LNCaP clone FGC (cell line): ENCODE data around the gene SCAF8.

Experiments
- DNase-seq: peaks from one replicate; pipeline ENCODE4 v3.0.0-alpha.2; 2011; ENCODE audit warnings: low read depth
- H3K4me3 ChIP-seq: 2 replicates; pipeline ENCODE4 v1.5.1; 2011; ENCODE audit warnings: mild to moderate bottlenecking, low read depth, low read length, control low read depth
- CTCF ChIP-seq: IDR thresholded peaks from 2 replicates; pipeline ENCODE4 v1.5.1; 2012; ENCODE audit warnings: mild to moderate bottlenecking; ENCODE audit not compliant: control insufficient read depth, insufficient read depth; ENCODE audit errors: extremely low read depth

SCAF8 gene

GRCh38 chr6:154815938-154816820 is 83.0 kb downstream of the SCAF8 start:
- no peak for DNase-seq
- H3K4me3 ChIP-seq, result no peak overlapping the region

GRCh38 chr6:154821099-154821498 is 87.9 kb downstream of the SCAF8 start:
- TF ChIP-seq CTCF, result no peak
- no peak overlapping the region for H3K4me3 ChIP-seq
- no peak for DNase-seq

More at GRCh38 chr6:154815938-154816820, 83.0 kb downstream of the SCAF8 start:
- no peak for TF ChIP-seq CTCF

GRCh38 chr6:154821638-154822037 is 88.4 kb downstream of the SCAF8 start:
- TF ChIP-seq CTCF, result no peak
- DNase-seq, result no peak
- no peak overlapping the region for H3K4me3 ChIP-seq

- no peak overlapping the region for H3K4me3 ChIP-seq
- no peak for TF ChIP-seq CTCF
- DNase-seq, result no peak
Measured at GRCh38 chr6:154822947-154823558, 89.8 kb downstream of the SCAF8 start.

- TF ChIP-seq CTCF, result no peak
- DNase-seq, result no peak
- H3K4me3 ChIP-seq, result no peak overlapping the region
Measured at GRCh38 chr6:154824076-154824475, 90.9 kb downstream of the SCAF8 start.

- H3K4me3 ChIP-seq, result no peak overlapping the region
- no peak for TF ChIP-seq CTCF
- DNase-seq, result no peak
Measured at GRCh38 chr6:154829970-154830369, 96.8 kb downstream of the SCAF8 start.
